B cell (primary cell): Measurements from ENCODE around the gene CHCHD6. TPM values are rescaled to one million over a fixed set of nuclear protein-coding genes. Genes with fewer than 3 reads are reported as not detected.

ENCODE experiments used
- ATAC-seq: fragments of 200-7000 bp; cut with Tn5 transposase; one replicate; pipeline ENCODE4 v1.10.0; 2021; ENCODE audit warnings: low read depth, mild to moderate bottlenecking, moderate number of reproducible peaks, moderate library complexity
- CTCF ChIA-PET: fragments of 350-600 bp; sonication (Branson Sonifier 250); formaldehyde crosslinking; loops from one replicate; lab custom pipeline; 2021; ENCODE audit warnings: antibody characterized with exemption, inconsistent platforms; lab: Charles Lee
- POLR2A ChIA-PET: fragments of 350-600 bp; sonication (Branson Sonifier 250); formaldehyde crosslinking; loops from one replicate; lab custom pipeline; 2021; ENCODE audit warnings: antibody characterized with exemption; lab: Charles Lee
- DNase-seq: peaks from one replicate; pipeline ENCODE4 v3.0.0; 2013
- H2AFZ ChIP-seq: 2 replicates; pipeline ENCODE4 v1.6.1; 2012; ENCODE audit warnings: mild to moderate bottlenecking, low read depth, low read length; ENCODE audit not compliant: insufficient read depth, poor library complexity, severe bottlenecking
- H3K27ac ChIP-seq, 2 donors: 1 replicate in 1 of 2; 2 replicates in 1 of 2; pipeline ENCODE4 v1.5.1; 2012 to 2013; ENCODE audit warnings: low read length in 2 of 2, mild to moderate bottlenecking in 2 of 2, moderate library complexity in 1 of 2
- H3K27me3 ChIP-seq, 4 experiments: fragments of 200-600 bp in 1 of 4; sonication (generic) in 1 of 4; replicated peaks in 1 of 4; 1 replicate in 2 of 4; 2 replicates in 2 of 4; pipeline versions ENCODE4 v1.6.1 to v1.7.0; 2013 to 2016; ENCODE audit warnings: low read length in 3 of 4, mild to moderate bottlenecking in 2 of 4, mixed read lengths in 1 of 4, moderate library complexity in 1 of 4; ENCODE audit not compliant: insufficient read depth in 4 of 4, control insufficient read depth in 3 of 4; ENCODE audit errors: control extremely low read depth in 1 of 4
- H3K36me3 ChIP-seq, 2 experiments: replicated peaks in 1 of 2; 1 replicate in 1 of 2; 2 replicates in 1 of 2; pipeline versions ENCODE4 v1.6.1 to v1.7.1; 2013; ENCODE audit warnings: low read length in 1 of 2; ENCODE audit not compliant: insufficient read depth in 2 of 2, control insufficient read depth in 1 of 2; ENCODE audit errors: control extremely low read depth in 1 of 2, extremely low read depth in 1 of 2
- H3K4me1 ChIP-seq, 2 donors: fragments of 200-600 bp in 1 of 2; sonication (generic) in 1 of 2; 1 replicate in 1 of 2; 2 replicates in 1 of 2; pipeline versions ENCODE4 v1.5.1 to v1.6.1; 2013 to 2017; ENCODE audit warnings: low read length in 2 of 2; ENCODE audit not compliant: control insufficient read depth in 2 of 2, insufficient read depth in 2 of 2
- H3K4me2 ChIP-seq: replicated peaks from 2 replicates; pipeline ENCODE3; 2012; ENCODE audit warnings: mild to moderate bottlenecking, low read depth, low read length; ENCODE audit not compliant: poor library complexity, severe bottlenecking
- H3K4me3 ChIP-seq, 5 experiments: fragments of 200-600 bp in 1 of 5; sonication (generic) in 1 of 5; 1 replicate in 3 of 5; 2 replicates in 2 of 5; pipeline versions ENCODE4 v1.5.1 to v1.7.0; 2011 to 2016; ENCODE audit warnings: low read length in 4 of 5, mild to moderate bottlenecking in 4 of 5, low read depth in 2 of 5, control low read depth in 1 of 5, moderate library complexity in 1 of 5; ENCODE audit not compliant: insufficient read depth in 1 of 5; ENCODE audit errors: control extremely low read depth in 1 of 5, extremely low read depth in 1 of 5
- H3K79me2 ChIP-seq: fragments of 200-600 bp; sonication (generic); one replicate; pipeline ENCODE4 v1.6.0; 2016; ENCODE audit warnings: low read length; ENCODE audit not compliant: control insufficient read depth, insufficient read depth
- H3K9ac ChIP-seq: fragments of 200-600 bp; sonication (generic); 2 replicates; pipeline ENCODE4 v1.6.1; 2017; ENCODE audit warnings: mild to moderate bottlenecking, low read length, moderate library complexity
- H3K9me3 ChIP-seq, 3 donors: one replicate each; pipeline versions ENCODE4 v1.6.1 to v1.7.1; 2013; ENCODE audit warnings: low read length in 2 of 3; ENCODE audit not compliant: control insufficient read depth in 2 of 3, insufficient read depth in 1 of 3; ENCODE audit errors: control extremely low read depth in 1 of 3
- H4K20me1 ChIP-seq: 2 replicates; pipeline ENCODE4 v1.6.0; 2012; ENCODE audit warnings: mild to moderate bottlenecking, low read length; ENCODE audit not compliant: insufficient read depth, control insufficient read depth, poor library complexity, severe bottlenecking
- H3K27ac Mint-ChIP-seq: one replicate; pipeline ENCODE4 v1.8.0; 2021; ENCODE audit warnings: mixed read lengths
- H3K27me3 Mint-ChIP-seq: one replicate; pipeline ENCODE4 v1.8.0; 2021; ENCODE audit warnings: mixed read lengths
- H3K4me1 Mint-ChIP-seq: one replicate; pipeline ENCODE4 v1.8.0; 2021; ENCODE audit warnings: mixed read lengths
- H3K4me3 Mint-ChIP-seq: one replicate; pipeline ENCODE4 v1.8.0; 2021; ENCODE audit warnings: mixed read lengths
- H3K9me3 Mint-ChIP-seq: one replicate; pipeline ENCODE4 v1.8.0; 2022; ENCODE audit warnings: mixed read lengths; ENCODE audit not compliant: insufficient read depth
- EZH2 ChIP-seq: IDR thresholded peaks from 2 replicates; pipeline ENCODE4 v1.6.1; 2012; ENCODE audit warnings: borderline replicate concordance, low read depth, mild to moderate bottlenecking, moderate library complexity, low read length; ENCODE audit not compliant: insufficient read depth, poor library complexity, severe bottlenecking
- WGBS: methylation state at CpG from one replicate; pipeline ENCODE4 v1.1.5; 2013; ENCODE audit warnings: missing lambda C conversion rate; ENCODE audit not compliant: insufficient coverage; 5-methylcytosine and 5-hydroxymethylcytosine counted together
- intact Hi-C: fragments of 100-400 bp; cut with micrococcal nuclease; formaldehyde crosslinking; loops from one replicate; pipeline ENCODE4 v1.10.0; 2022
- polyA plus RNA-seq: library from polyadenylated mRNA; depleted of rRNA; stranded (reverse); fragments of >200 nt; gene quantifications from 2 replicates; pipeline ENCODE4 v1.2.3, GENCODE V29; 2012
- total RNA-seq, 2 donors: library from RNA; stranded (reverse); fragments of 120-200 nt in 1 of 2; gene quantifications; 1 replicate in 1 of 2; 2 replicates in 1 of 2; pipeline versions ENCODE4 v1.2.3 to v1.2.4, GENCODE V29; 2013 to 2022
- TF ChIP-seq, protein P1 (sequence below): fragments of 200-600 bp; IDR thresholded peaks from one replicate; pipeline ENCODE4 v1.8.0; 2022; ENCODE audit warnings: antibody characterized with exemption, mild to moderate bottlenecking

CHCHD6 gene
- total and polyA plus RNA-seq, 2 donors (not counting 1 experiment from before 2014, with no cell fraction given) = 8.0 to 13.5 TPM

DNA sequence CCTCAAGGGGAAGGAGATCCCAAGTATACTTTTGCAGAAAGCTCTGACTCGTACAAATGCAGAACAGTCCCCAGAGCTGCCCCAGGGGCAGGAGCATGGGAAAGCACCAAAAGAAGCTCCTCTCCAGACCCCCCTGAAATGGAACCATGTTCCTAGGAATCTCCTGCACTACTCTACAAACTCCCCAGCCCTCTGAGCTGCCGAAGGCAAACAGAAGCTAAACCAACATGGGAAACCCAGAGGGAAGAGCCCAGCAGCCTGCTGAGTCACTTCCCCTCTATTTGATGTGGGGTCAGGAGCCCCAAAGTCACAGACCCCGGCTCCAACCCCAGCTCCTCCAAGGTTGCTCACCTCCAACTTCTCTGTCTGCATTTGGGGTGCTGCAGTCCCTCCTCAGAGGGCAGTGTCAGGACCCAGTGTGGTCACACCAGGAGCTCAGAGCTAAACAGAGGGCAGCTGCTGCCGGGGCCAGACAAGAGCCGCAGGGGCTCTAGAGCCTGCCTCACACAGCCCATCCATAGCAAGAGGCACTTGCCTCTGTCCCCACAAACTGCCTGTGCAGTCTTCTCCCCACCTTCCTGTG, 275.1 kb downstream of the CHCHD6 start:
- no peak overlapping the region for H3K4me3 ChIP-seq
- peaks cover 27% of the 10 kb centered on the region for H3K27me3 Mint-ChIP-seq
- ChIA-PET CTCF (interaction anchor here (0.6 to 0.9 kb wide), 2 partner anchors 9 to 506 kb away, joined by 3 to 4 read pairs; no protein-coding TSS in a partner anchor), POLR2A (no interaction called here)
- no peak overlapping the region for H2AFZ ChIP-seq
- DNase-seq = no peak
- no peak overlapping the region for H3K4me3 Mint-ChIP-seq
- peaks cover under 1% of the 10 kb centered on the region for H4K20me1 ChIP-seq
- H3K9me3 Mint-ChIP-seq = peaks cover 7% of the 10 kb centered on the region
- 56% methylated on average over 4 of the region's 5 CpGs for WGBS
- no peaks in the 10 kb centered on the region for H3K79me2 ChIP-seq
- no peak overlapping the region for H3K27ac Mint-ChIP-seq
- peaks cover 2 to 18% (median 14%) of the 10 kb centered on the region in 3 donors for H3K9me3 ChIP-seq
- no peak for TF ChIP-seq EZH2
- TF ChIP-seq, protein P1, sequence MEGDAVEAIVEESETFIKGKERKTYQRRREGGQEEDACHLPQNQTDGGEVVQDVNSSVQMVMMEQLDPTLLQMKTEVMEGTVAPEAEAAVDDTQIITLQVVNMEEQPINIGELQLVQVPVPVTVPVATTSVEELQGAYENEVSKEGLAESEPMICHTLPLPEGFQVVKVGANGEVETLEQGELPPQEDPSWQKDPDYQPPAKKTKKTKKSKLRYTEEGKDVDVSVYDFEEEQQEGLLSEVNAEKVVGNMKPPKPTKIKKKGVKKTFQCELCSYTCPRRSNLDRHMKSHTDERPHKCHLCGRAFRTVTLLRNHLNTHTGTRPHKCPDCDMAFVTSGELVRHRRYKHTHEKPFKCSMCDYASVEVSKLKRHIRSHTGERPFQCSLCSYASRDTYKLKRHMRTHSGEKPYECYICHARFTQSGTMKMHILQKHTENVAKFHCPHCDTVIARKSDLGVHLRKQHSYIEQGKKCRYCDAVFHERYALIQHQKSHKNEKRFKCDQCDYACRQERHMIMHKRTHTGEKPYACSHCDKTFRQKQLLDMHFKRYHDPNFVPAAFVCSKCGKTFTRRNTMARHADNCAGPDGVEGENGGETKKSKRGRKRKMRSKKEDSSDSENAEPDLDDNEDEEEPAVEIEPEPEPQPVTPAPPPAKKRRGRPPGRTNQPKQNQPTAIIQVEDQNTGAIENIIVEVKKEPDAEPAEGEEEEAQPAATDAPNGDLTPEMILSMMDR = no peak
- H3K9ac ChIP-seq = no peak overlapping the region
- H3K27ac ChIP-seq = no peak overlapping the region
- intact Hi-C loops = no loop called here
- H3K36me3 ChIP-seq = no peaks in the 10 kb centered on the region
- H3K4me1 Mint-ChIP-seq = peaks cover 19% of the 10 kb centered on the region
- peaks cover 0 to 28% (median 5%) of the 10 kb centered on the region in 4 experiments for H3K27me3 ChIP-seq
- ATAC-seq = no peak
- H3K4me2 ChIP-seq = no peak overlapping the region
- H3K4me1 ChIP-seq = peaks cover 13 to 20% of the 10 kb centered on the region in 2 donors

DNA sequence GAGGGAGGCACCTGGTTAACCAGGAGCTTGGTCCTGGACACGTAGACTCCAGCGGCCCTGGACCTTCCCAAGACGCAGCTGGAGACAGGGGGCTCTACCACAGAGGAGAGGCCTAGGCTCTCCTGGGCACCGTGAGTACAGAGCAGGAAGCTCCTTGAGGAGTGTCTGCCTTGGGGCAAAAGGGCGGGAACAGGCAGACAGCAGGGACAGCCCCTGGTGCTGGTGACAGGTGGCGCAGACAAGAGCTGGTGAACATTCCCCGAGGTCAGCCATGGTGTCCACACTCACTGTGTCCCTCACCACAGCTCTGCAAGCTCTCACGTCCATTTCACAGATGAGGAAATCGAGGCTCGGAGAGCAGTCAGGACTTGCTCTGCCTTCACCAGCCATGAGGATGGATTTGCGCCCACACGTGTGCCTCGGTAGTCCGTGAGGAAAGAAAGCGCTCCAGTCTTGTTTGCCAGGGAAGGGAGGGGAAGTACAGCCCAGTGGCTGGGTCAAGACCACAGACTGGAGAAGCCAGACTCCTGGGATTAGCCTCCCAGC, 276.3 kb downstream of the CHCHD6 start:
- TF ChIP-seq, protein P1 = no peak
- TF ChIP-seq EZH2 = no peak
- Mint-ChIP-seq H3K4me1 (peaks cover 19% of the 10 kb centered on the region), H3K9me3 (no peaks in the 10 kb centered on the region), H3K27ac (peak overlapping the region; percentile 20), H3K27me3 (peaks cover 19% of the 10 kb centered on the region), H3K4me3 (no peak overlapping the region)
- peaks cover 0 to 33% (median 7%) of the 10 kb centered on the region in 4 experiments for H3K27me3 ChIP-seq
- H4K20me1 ChIP-seq = peaks cover 5% of the 10 kb centered on the region
- no peak overlapping the region for H3K4me2 ChIP-seq
- H3K9me3 ChIP-seq = peaks cover 0 to 18% (median 4%) of the 10 kb centered on the region in 3 donors
- 89% methylated on average over 15 of the region's 15 CpGs for WGBS
- CTCF ChIA-PET = interaction anchor here (0.7 to 6.3 kb wide), 4 partner anchors 15 to 228 kb away, joined by 3 to 47 read pairs (median 4); no protein-coding TSS in a partner anchor
- DNase-seq (no peak), ATAC-seq (no peak)
- peaks cover 17 to 24% of the 10 kb centered on the region in 2 donors for H3K4me1 ChIP-seq
- intact Hi-C loops = loop anchor here (5.0 to 10.0 kb wide), 5 partner anchors 458 to 1747 kb away; partner anchors contain the start of genes CHST13, KLF15, RAB7A and SEC61A1
- no peak overlapping the region for H3K27ac ChIP-seq
- no peak overlapping the region for H2AFZ ChIP-seq
- no peaks in the 10 kb centered on the region for H3K36me3 ChIP-seq
- no peak overlapping the region for H3K4me3 ChIP-seq
- POLR2A ChIA-PET = interaction anchor here (1.0 kb wide), 1 partner anchor 19 kb away, joined by 3 read pairs; no protein-coding TSS in a partner anchor
- no peak overlapping the region for H3K9ac ChIP-seq
- H3K79me2 ChIP-seq = no peaks in the 10 kb centered on the region
